NOMO-1 (cell line): ENCODE data around the gene REM2.

ENCODE experiments used
- DNase-seq, 2 experiments: peaks; one replicate each; lab custom pipeline; 2025; ENCODE audit not compliant: unreplicated experiment in 2 of 2; lab: John Stamatoyannopoulos, UW

The REM2 gene

DNA sequence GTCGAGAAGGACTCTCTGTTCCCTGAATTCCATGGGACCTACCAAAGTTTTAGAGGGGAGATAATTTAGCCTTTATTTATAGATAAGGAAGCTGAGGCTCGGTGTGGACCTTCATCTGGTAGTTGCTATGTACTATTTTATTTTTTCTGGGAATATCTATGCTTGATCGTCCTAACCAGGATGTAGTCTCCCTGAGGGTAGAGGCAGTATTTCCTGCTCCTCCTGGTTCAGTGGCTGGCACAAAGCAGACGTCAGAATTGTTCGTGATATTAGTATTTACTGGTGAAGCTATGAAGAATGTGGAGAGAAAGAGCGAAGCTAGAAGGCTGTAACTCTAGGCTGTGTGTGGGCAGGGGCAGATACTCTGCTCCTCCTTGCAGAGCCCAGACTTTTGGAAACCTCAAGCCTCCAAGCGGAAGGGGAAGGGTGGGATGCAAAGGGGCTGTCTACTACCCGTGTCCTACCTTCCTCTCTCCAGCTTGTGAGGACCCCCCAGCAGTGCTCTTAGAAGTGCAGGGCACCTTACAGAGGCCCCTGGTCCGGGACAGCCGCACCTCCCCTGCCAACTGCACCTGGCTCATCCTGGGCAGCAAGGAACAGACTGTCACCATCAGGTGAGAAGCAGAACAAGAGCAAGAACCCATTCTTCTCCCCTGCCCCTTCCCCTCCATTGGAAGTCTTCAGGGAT, 10.0 kb upstream of the REM2 start:
- no peak for DNase-seq

DNA sequence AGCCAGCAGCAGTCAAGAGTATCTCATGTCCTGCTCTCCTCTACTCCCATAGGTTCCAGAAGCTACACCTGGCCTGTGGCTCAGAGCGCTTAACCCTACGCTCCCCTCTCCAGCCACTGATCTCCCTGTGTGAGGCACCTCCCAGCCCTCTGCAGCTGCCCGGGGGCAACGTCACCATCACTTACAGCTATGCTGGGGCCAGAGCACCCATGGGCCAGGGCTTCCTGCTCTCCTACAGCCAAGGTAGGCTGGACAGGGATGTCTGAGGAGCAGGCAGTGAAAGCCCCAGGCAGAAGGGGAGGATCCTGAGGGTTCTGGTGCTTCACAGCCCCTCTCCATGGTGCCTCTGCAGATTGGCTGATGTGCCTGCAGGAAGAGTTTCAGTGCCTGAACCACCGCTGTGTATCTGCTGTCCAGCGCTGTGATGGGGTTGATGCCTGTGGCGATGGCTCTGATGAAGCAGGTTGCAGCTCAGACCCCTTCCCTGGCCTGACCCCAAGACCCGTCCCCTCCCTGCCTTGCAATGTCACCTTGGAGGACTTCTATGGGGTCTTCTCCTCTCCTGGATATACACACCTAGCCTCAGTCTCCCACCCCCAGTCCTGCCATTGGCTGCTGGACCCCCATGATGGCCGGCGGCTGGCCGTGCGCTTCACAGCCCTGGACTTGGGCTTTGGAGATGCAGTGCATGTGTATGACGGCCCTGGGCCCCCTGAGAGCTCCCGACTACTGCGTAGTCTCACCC, 7.8 kb upstream of the REM2 start:
- no peak for DNase-seq

DNA sequence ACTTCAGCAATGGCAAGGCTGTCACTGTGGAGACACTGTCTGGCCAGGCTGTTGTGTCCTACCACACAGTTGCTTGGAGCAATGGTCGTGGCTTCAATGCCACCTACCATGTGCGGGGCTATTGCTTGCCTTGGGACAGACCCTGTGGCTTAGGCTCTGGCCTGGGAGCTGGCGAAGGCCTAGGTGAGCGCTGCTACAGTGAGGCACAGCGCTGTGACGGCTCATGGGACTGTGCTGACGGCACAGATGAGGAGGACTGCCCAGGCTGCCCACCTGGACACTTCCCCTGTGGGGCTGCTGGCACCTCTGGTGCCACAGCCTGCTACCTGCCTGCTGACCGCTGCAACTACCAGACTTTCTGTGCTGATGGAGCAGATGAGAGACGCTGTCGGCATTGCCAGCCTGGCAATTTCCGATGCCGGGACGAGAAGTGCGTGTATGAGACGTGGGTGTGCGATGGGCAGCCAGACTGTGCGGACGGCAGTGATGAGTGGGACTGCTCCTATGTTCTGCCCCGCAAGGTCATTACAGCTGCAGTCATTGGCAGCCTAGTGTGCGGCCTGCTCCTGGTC, 7.2 kb upstream of the REM2 start:
- DNase-seq, result no peak

DNA sequence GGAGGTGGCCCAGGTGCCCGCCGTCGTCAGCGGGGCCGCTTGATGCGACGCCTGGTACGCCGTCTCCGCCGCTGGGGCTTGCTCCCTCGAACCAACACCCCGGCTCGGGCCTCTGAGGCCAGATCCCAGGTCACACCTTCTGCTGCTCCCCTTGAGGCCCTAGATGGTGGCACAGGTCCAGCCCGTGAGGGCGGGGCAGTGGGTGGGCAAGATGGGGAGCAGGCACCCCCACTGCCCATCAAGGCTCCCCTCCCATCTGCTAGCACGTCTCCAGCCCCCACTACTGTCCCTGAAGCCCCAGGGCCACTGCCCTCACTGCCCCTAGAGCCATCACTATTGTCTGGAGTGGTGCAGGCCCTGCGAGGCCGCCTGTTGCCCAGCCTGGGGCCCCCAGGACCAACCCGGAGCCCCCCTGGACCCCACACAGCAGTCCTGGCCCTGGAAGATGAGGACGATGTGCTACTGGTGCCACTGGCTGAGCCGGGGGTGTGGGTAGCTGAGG, 6.0 kb upstream of the REM2 start:
- DNase-seq, result no peak

DNA sequence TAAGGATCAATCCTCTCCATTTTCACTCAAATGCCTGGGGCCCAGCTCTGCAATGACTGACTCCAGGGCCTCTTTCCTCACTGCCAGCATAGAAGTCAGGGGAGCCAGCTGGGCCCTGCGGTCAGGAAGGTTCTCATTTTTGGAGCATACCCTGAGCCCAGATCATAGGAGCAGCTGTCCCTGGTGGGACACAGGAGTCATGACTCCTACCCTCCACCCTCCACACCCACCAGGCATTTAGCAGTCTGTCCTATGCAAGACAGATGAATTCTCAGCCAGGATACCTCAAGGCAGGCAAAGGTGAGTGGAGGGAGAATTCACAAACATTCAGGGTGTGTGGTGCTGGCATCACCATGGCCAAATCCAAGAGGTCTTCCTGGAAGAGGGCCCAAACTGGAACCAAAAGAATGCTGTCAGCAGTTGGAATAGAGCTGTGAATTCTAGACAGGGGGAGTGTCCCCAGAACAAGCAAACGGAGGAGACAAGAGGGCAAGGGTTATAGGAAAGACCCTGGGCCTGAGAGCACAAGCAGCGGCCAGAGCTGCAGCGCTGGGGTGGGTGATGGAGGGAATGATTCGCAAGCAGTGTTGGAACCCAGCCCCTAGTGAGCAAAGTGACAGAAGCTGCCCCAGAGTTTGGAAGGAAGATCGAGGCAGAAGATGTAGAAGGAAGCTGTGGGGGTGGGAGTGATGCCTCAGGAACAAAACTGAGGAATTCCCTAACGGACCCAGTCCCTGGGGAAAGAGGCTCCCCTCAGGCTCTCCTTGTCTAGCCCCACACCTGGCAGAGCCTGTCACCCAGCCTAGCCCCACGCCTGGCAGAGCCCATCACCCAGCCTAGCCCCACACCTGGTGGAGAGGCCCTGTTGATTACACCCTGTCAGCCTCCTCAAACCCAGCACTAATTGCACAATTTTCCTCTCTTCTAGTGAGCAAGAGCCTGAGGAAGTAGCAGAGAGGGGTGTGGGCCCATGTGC, 4.5 kb upstream of the REM2 start:
- DNase-seq, result no peak

DNA sequence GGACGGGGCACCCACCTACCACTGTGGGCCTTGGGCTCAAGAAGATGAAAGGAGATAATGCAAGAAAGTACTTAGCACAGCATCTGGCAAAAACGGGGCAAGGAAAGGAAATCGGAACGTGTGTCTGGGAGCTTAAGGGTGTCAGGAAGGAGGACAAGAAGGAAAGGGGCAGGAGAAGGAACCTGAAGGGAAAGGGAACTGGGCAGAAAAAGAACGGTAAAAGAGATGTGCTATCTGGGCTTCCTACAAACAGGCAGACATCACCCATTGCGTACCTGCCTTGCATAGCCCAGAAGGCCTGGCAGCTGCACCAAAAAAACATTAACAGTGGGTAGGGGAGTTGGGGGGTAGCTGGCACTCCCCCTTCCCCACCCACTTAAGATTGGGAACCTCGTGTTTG, 958 bp upstream of the REM2 start:
- no peak for DNase-seq

DNA sequence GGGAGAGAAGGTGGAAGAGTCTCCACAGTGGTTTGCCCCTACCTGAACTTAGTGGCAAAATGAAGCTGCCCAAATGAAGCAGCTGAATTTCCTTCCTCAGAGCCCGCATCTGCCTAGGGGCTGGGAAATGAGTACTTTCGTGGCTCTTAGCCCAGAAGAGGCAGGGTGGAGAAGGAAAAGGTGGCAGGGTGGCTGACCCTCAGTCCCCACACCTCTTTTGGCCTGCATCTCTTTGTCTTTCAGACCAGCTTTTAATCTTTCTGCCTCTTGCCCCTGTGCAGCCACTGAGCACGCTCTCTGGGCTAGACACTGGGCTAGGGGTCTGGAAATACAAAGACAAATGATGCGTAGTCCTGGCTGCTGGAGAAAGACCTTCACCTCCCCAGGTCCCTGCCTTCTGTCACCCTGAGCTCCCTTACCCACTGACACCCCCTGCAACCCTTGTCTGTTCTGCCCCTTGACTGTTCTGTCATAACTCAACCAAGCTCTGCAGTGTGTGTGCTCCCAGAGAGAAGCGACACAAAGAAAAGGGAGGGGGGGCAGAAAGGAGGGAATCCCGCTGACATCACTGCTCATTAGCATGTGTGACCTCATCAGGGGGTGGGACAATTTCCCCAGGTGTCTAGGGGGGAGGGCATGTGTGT, 371 bp upstream of the REM2 start:
- no peak for DNase-seq

DNA sequence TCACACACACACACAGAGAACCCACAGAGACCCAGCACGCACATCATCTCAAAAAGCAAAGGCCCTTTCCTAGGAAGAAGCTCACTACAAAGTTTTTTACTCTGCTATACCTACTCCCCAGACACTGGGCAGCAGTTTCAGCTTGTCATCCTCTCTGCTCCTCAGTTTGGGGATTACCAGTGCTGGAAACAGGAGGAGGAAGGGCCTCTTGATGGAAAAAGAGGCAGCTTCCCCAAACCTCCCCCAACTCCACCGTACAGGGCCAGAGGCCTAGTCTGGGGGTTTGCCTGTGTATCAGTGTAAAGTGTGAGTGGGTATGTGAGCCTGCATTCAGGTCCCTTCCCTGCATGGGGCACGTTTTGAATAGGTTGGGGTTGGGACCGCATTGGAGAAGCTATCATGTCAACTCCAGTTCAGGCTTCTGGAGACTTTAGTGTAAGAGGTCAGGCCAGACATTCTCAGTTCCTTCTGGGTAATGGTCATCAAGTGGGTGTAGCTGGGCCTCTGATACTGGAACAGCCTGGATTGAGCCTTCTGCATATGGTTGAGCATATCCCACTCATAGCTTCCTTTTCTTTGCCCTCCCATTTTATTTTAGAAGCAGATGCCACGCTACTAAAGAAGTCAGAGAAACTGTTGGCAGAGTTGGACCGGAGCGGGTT, 1.2 kb downstream of the REM2 start:
- DNase-seq, result no peak

DNA sequence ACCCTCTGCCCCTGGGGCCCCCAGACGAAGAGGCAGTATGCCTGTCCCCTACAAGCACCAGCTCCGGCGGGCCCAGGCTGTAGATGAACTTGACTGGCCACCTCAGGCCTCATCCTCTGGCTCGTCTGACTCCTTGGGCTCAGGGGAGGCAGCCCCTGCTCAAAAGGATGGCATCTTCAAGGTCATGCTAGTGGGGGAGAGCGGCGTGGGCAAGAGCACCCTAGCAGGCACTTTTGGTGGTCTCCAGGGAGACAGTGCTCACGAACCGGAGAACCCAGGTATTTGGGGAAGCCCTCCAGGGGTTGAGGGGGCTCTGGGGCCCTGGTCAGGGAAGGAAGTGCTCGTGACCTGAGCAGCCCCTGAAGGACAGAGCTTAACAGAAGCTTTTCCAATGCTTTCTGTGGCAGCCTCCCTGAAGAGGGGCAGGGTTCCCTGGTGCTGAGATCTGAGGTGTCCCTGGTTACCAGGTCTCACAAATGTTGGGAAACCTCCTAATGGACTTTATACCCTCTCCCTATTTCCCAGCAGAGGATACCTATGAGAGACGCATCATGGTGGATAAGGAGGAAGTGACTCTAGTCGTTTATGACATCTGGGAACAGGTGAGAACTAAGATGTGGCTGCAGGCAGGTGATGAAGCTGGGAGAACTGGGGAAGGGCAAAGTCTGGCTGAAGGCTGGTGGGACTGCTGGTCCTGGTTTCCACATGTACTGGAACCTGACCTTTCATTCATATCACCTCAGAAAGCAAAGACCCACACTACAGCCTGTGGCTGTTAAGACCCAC, 1.9 kb downstream of the REM2 start:
- no peak for DNase-seq

DNA sequence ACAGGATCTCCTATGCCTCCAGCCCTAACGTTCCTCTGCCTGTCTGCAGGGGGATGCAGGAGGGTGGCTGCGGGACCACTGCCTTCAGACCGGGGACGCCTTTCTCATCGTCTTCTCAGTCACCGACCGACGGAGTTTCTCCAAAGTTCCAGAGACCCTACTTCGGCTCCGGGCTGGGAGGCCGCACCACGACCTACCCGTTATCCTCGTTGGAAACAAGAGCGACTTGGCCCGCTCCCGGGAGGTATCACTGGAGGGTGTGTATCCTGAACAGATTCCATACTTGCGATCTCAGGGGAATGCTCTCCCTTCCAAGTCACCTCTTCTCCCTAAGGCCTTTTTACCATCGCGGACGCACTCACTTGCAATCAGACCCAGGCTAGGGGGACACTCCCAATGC, 3.0 kb downstream of the REM2 start:
- DNase-seq, result no peak

DNA sequence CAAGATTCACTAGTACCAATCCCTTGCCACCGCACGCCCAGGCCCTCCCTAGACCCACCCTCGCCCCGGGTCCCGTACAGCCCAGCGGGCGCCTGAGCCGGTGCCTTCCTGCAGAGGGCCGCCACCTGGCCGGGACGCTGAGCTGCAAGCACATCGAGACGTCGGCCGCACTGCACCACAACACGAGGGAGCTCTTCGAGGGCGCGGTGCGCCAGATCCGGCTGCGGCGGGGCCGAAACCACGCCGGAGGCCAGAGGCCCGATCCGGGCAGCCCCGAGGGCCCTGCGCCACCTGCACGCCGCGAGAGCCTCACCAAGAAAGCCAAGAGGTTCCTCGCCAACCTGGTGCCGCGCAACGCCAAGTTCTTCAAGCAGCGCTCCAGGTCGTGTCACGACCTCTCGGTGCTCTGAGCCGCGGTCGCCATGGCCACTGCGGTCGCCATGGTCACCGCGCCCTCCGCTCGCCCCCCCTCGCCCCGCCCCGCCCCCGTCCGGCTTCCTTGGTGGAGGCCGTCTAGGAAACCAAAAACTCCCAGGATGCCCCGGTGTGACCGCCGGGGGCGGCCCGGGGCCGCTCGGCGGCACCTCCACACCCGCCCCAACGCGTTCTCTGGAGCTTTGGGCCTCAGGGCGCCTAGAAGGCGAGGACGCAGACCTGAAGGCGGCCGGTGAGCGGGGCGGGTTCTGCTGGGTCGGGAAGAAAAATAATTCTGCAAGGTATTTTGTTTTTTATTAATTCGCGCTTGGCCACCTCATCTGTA, 3.7 kb downstream of the REM2 start:
- DNase-seq, result peak; percentile 70 to 73

DNA sequence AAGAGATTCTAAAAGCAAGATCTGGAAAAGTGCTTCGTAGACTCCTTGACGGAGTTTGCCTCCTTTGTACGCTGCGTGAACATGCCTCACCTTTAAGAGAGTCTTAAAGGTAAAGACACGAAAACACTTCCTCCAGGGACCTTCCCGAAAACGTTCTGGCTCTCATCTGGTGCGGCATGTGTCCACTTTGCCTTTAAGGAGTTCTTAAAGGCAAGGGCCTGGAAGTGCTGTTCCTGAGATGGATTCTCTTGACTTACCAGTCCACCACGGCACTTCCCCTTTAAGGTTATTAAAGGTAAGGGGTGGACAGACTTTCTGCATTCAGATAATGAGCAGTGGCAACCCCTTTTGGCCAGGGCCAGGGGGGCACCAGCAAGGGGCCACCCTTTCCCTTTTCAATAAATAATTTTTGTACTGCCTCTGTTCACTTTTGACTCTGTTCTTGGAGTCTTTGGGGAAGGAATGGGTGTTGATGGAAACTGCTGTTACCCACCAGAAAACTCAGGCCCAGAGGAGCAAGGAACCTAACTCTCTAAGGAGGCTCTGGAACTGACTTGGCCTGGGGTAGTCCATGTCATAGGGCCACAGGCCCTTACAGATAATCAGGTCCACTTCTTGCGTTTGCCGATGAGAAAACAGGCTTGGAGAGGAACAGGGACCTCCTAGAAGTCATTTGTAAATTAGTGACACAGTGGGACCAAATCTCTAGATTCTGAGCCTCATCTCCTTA, 4.4 kb downstream of the REM2 start:
- peak; percentile 76 to 86 for DNase-seq

DNA sequence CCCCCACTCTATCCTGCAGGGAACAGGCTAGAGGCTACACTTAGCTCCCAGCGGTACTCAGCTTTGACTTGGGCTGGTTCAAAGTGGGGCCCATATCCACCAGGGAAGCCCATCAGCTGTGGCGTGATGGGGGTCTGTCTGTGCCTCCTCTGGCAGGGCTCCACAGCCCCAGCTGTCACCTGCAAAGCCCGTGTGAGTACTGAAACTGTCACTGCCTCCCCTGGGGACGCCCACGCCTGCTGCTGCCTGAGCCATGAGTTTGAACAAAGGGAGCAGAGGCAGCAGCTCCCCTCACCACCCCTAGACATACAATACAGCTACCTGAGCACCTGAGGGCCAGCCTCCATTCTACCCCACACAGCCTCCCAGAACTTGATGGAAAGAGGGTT, 5.0 kb downstream of the REM2 start:
- no peak for DNase-seq

DNA sequence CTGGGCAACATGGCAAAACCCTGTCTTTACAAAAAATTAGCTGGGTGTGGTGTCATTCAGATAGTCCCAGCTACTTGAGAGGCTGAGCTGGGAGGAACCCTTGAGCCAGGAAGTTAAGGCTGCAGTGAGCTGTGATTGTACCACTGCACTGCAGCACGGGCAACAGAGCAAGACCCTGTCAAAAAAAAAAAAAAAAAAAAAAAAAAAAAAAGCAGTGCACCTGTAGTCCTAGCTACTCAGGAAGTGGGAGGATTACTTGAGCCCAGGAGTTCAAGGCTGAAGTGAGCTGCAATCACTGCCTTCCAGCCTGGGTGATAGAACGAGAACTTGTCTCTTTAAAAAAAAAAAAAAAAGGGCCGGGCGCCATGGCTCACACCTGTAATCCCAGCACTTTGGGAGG, 5.6 kb downstream of the REM2 start:
- DNase-seq, result no peak

DNA sequence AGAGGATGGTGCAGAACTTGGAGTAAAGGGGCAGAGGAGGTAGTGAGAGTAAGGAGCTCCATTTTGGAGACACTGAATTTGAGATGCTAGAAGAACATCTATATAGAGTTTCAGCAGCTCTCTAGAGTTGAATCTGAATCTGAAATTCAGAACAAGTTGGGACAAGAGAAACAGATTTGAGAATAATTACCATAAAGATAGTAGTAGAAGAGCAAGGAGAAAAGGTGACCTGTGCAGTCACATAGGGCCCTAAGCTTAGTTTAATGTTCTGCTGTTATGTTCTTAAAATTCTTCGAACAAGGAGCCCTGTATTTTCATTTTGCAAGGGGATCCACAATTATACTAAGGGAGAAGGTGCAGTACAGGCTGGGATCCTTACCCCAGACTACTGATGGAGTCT, 7.4 kb downstream of the REM2 start:
- DNase-seq, result no peak

DNA sequence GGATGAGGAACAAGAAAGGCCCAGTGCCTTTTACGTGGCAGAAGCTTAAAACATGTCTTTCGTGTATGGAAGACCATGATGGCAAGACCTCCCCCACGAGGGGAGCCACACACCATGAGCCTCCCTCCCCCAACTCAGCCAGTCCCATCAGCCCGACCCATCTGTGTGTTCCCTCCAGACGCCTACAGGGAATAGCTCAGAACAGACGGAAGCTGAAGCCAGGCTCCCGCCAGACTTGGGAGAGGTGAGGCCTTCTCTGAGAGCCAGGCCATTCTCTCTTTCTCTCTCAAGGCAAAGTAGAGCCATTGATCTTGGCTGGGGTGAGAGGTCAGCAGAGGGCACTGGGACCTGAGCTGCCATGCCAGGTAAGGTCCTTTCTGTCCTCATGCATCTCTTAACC, 9.5 kb downstream of the REM2 start:
- DNase-seq, result no peak

DNA sequence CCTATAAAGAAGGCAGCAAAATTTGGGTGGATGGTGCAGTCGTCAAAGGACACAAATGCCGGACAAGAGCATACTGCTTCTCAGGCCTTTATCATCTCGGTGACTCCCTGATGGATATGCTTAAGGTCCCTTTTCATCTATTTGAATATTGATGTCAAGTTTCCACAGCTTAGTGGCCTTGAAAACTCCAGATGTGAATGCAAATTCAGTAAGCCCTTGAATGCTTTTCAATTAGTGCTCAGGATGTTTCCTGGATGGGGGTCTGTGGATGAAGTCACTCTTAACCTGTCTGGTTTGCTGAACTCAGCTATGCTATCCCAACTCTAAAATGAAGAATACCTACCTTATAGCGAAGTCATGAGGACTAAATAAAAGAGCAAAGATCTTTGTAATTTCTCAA, 10.7 kb downstream of the REM2 start:
- DNase-seq, result no peak

DNA sequence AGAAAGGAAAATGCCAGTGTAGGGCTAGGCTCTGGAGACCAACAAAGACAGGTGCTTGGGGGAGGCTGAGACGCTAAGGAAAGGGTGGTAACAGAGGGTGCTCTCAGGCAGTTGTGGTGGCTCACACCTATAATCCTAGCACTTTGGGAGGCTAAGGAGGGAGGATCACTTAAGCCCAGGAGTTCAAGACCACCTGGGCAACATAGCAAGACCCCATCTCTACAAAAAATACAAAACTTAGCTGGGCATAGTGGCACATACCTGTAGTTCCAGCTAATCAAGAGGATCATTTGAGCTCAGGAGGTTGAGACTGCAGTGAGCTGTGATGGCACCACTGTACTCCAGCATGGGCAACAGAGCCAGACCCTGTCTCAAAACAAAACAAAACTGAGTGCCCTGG, 12.4 kb downstream of the REM2 start:
- DNase-seq, result no peak
